ENCODE results near the gene KCNT2.
"Not testable (repeated sequence)": the region's sequence is repeated elsewhere in the genome, so short reads cannot be mapped to it uniquely, and the experiment has no call there.

The KCNT2 gene

DNA sequence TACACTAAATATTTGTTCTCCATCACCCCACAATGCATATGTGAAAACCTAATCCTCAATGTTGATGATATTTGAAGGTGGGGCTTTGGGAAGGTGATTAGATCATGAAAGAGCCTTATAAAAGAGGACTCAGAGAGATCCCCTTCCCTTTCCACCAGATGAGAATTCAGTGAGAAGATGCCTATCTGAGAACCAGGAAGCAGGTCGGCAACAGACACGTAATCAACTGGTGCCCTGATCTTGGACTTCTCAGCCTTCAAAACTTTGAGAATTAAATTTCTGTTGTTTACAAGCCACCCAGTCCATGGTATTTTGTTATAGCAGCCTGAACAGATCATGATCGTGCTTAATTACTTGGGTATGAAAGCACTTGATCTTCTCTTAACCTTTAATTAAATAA is 329.4 kb downstream of the KCNT2 start:
- H3K27me3 ChIP-seq (ENCODE audit: low read depth, low read length): no peaks in the 10 kb centered on the region
- no peak overlapping the region for H3K27ac ChIP-seq (ENCODE audit: low read length)
- no peak overlapping the region for H2AFZ ChIP-seq (ENCODE audit: low read depth, low read length)
- H3K4me3 ChIP-seq (ENCODE audit: low read length): no peak overlapping the region
- no peaks in the 10 kb centered on the region for H4K20me1 ChIP-seq (ENCODE audit: insufficient read depth, low read length)
- peaks cover 5% of the 10 kb centered on the region for H3K36me3 ChIP-seq (replicated peaks; ENCODE audit: low read depth, low read length)
- H3K4me2 ChIP-seq (ENCODE audit: low read length): no peak overlapping the region
- TF ChIP-seq, protein P1, sequence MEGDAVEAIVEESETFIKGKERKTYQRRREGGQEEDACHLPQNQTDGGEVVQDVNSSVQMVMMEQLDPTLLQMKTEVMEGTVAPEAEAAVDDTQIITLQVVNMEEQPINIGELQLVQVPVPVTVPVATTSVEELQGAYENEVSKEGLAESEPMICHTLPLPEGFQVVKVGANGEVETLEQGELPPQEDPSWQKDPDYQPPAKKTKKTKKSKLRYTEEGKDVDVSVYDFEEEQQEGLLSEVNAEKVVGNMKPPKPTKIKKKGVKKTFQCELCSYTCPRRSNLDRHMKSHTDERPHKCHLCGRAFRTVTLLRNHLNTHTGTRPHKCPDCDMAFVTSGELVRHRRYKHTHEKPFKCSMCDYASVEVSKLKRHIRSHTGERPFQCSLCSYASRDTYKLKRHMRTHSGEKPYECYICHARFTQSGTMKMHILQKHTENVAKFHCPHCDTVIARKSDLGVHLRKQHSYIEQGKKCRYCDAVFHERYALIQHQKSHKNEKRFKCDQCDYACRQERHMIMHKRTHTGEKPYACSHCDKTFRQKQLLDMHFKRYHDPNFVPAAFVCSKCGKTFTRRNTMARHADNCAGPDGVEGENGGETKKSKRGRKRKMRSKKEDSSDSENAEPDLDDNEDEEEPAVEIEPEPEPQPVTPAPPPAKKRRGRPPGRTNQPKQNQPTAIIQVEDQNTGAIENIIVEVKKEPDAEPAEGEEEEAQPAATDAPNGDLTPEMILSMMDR (IDR thresholded peaks at IDR 0.05; ENCODE audit: low read depth, low read length): no peak
- TF ChIP-seq EZH2phosphoT487 (IDR thresholded peaks at IDR 0.05; ENCODE audit: low read depth): no peak
- no peaks in the 10 kb centered on the region for H3K79me2 ChIP-seq (ENCODE audit: low read length)
- H3K4me1 ChIP-seq (ENCODE audit: low read length): peaks cover 24% of the 10 kb centered on the region
- H3K9me3 ChIP-seq (ENCODE audit: insufficient read depth, low read length): no peaks in the 10 kb centered on the region
- H3K9ac ChIP-seq (ENCODE audit: low read length): no peak overlapping the region

DNA sequence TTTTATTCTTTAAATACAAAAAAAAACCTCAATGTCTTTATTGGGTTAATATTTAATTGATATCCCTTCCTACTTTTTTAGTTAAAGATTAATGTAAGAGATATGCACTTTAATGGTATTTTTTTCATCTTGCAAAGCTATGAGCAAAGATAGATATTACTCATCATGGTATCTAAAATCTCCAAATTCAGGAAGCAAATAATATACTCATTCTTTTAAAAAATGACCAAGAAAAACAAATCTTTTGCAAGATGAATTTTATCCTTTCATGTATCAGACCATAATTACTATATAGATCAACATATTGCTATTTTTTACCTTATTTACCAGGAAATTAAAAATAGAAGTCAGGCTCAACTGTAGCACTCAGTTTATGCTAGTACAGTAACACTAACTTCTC is 330.4 kb downstream of the KCNT2 start:
- H3K4me3 ChIP-seq (ENCODE audit: low read length): no peak overlapping the region
- H4K20me1 ChIP-seq (ENCODE audit: insufficient read depth, low read length): no peaks in the 10 kb centered on the region
- no peaks in the 10 kb centered on the region for H3K9me3 ChIP-seq (ENCODE audit: insufficient read depth, low read length)
- H3K4me2 ChIP-seq (ENCODE audit: low read length): peak overlapping the region; percentile 14; the same call in 1 of the 2 replicates
- H3K27ac ChIP-seq (ENCODE audit: low read length): peak overlapping the region; percentile 80
- no peak overlapping the region for H2AFZ ChIP-seq (ENCODE audit: low read depth, low read length)
- H3K79me2 ChIP-seq (ENCODE audit: low read length): no peaks in the 10 kb centered on the region
- peaks cover 5% of the 10 kb centered on the region for H3K36me3 ChIP-seq (replicated peaks; ENCODE audit: low read depth, low read length)
- TF ChIP-seq, protein P1 (IDR thresholded peaks at IDR 0.05; ENCODE audit: low read depth, low read length): no peak
- no peak for TF ChIP-seq EZH2phosphoT487 (IDR thresholded peaks at IDR 0.05; ENCODE audit: low read depth)
- H3K9ac ChIP-seq (ENCODE audit: low read length): no peak overlapping the region
- H3K4me1 ChIP-seq (ENCODE audit: low read length): peaks cover 24% of the 10 kb centered on the region
- H3K27me3 ChIP-seq (ENCODE audit: low read depth, low read length): no peaks in the 10 kb centered on the region

DNA sequence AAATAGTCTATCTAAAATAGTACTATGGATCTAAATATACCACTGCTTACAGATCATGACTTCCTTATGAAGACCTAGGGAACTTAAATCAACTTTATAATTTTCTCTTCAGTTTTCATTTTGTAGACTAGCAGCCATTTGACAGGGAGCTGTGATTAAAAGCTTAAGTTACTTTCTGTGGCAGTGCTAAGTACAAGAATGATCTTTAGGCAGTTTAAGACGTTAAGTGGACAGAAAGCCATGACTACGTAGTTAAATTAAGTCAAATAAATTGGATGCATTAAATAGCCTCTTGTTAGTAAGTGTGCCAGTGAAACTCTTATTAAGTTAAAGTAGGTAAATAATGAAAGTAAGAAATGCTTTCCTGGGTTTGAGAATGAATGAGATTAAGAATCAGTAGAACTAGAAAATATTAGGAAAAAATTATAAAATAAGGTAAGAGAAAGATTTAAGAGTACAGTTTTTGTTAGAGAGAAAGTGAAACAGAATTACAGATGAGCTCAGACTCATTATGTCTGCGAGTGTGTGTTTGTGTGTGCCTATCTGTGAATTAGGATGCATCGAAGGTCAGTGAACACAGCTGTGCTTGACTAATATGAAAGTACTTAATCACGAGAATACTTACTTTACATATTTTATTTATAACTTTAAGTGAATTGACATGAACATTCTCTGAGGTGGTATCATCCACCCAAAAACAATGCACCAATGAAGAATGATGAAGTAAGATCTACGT is 336.9 kb downstream of the KCNT2 start:
- Histone ChIP-seq H3K9me3 (ENCODE audit: insufficient read depth, low read length) (no peaks in the 10 kb centered on the region), H3K4me2 (ENCODE audit: low read length) (peak overlapping the region; percentile 90), H3K79me2 (ENCODE audit: low read length) (no peaks in the 10 kb centered on the region), H4K20me1 (ENCODE audit: insufficient read depth, low read length) (no peaks in the 10 kb centered on the region), H3K9ac (ENCODE audit: low read length) (peak overlapping the region; percentile 79), H3K36me3 (replicated peaks; ENCODE audit: low read depth, low read length) (no peaks in the 10 kb centered on the region), H2AFZ (ENCODE audit: low read depth, low read length) (peak overlapping the region; percentile 97), H3K27me3 (ENCODE audit: low read depth, low read length) (no peaks in the 10 kb centered on the region), H3K27ac (ENCODE audit: low read length) (peak overlapping the region; percentile 42), H3K4me1 (ENCODE audit: low read length) (peaks cover 17% of the 10 kb centered on the region), H3K4me3 (ENCODE audit: low read length) (peak overlapping the region; percentile 73)
- no peak for TF ChIP-seq EZH2phosphoT487 (IDR thresholded peaks at IDR 0.05; ENCODE audit: low read depth)
- TF ChIP-seq, protein P1 (IDR thresholded peaks at IDR 0.05; ENCODE audit: low read depth, low read length): no peak

DNA sequence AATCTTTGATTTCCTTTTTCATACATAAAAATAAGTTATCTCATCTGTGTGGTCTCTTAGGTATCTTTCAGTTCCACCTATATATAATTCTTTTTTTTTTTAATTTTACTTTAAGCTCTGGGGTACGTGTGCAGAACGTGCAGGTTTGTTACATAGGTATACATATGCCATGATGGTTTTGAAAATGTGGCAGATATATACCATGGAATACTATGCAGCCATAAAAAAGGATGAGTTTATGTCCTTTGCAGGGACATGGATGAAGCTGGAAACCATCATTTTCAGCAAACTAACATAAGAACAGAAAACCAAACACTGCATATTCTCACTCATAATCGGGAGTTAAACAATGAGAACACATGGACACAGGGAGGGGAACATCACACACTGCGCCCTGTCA is 345.2 kb downstream of the KCNT2 start:
- H4K20me1 ChIP-seq (ENCODE audit: insufficient read depth, low read length); H2AFZ ChIP-seq (ENCODE audit: low read depth, low read length); H3K4me2 ChIP-seq (ENCODE audit: low read length); H3K27me3 ChIP-seq (ENCODE audit: low read depth, low read length); H3K9me3 ChIP-seq (ENCODE audit: insufficient read depth, low read length); H3K27ac ChIP-seq (ENCODE audit: low read length); H3K79me2 ChIP-seq (ENCODE audit: low read length); H3K4me3 ChIP-seq (ENCODE audit: low read length); H3K9ac ChIP-seq (ENCODE audit: low read length); H3K36me3 ChIP-seq (replicated peaks; ENCODE audit: low read depth, low read length): not testable (repeated sequence)
- H3K4me1 ChIP-seq (ENCODE audit: low read length): peaks cover 19% of the 10 kb centered on the region

Measured in OCI-LY3 (cell line).